Breast epithelium (tissue), 3 donors: Measurements from ENCODE around the gene PPL.

Source experiments
- POLR2AphosphoS5 ChIP-seq, 3 donors: sonication (generic); formaldehyde crosslinking; IDR thresholded peaks; one replicate each; pipeline ENCODE4 v1.6.1; 2017; ENCODE audit warnings: antibody characterized with exemption in 3 of 3
- TF ChIP-seq, protein P1 (sequence below), 3 donors: fragments of 450-650 bp; IDR thresholded peaks; one replicate each; pipeline ENCODE4 v1.5.1; 2016 to 2017; ENCODE audit warnings: antibody characterized with exemption in 3 of 3, mild to moderate bottlenecking in 3 of 3, moderate library complexity in 3 of 3

DNA sequence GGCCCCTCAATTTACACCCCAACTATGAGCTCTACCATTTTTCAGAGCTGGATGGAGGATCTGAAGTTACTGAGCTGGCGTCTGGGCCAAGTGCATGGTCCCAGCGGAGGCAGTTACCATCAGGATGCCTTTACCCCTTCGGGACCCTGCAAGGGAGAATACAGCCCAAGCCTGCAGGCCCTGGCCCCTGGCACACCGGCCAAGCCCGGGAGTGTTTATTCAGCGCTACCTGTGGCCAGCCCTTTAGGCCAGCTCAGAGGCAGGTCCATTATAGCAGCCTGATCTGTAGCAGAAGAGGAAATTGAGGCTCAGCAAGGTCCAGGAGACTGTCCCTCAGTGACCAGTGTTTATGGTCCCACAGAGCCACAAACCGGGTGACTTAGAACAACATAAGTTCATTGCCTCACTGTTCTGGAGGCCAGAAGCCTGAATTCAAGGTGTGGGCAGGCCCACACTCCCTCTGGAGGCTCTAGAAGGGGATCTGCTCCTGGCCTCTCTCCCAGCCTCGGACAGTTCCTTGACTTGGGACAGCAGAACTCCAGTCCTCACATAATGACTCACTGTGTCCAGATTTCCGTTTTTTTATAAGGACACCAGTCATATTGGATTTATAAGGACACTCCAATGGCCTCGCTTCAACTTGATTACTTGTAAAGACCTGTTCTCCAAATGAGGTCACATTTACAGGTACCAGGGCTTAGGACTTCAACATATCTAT lies 29.9 kb upstream of the PPL start:
- TF ChIP-seq, protein P1, sequence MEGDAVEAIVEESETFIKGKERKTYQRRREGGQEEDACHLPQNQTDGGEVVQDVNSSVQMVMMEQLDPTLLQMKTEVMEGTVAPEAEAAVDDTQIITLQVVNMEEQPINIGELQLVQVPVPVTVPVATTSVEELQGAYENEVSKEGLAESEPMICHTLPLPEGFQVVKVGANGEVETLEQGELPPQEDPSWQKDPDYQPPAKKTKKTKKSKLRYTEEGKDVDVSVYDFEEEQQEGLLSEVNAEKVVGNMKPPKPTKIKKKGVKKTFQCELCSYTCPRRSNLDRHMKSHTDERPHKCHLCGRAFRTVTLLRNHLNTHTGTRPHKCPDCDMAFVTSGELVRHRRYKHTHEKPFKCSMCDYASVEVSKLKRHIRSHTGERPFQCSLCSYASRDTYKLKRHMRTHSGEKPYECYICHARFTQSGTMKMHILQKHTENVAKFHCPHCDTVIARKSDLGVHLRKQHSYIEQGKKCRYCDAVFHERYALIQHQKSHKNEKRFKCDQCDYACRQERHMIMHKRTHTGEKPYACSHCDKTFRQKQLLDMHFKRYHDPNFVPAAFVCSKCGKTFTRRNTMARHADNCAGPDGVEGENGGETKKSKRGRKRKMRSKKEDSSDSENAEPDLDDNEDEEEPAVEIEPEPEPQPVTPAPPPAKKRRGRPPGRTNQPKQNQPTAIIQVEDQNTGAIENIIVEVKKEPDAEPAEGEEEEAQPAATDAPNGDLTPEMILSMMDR (IDR thresholded peaks at IDR 0.05) = no peak
- TF ChIP-seq POLR2AphosphoS5 (IDR thresholded peaks at IDR 0.05) = no peak
